ENCODE data around the gene FBXO31. TPM values are rescaled to one million over a fixed set of nuclear protein-coding genes. Genes with fewer than 3 reads are reported as not detected.

The FBXO31 gene
- polyA plus RNA-seq, 3 donors from 2014 or later = 13.0 to 24.8 (median 14.9) TPM

- peak; percentile 35 to 48 (median 46) for DNase-seq
- Mint-ChIP-seq H3K4me3 (peak overlapping the region in 1 of 5 donors; percentile 38), H3K9me3 (no peaks in the 10 kb centered on the region), H3K27ac (no peak overlapping the region), H3K36me3 (peaks cover 0 to 13% (median 5%) of the 10 kb centered on the region in 3 donors), H3K27me3 (ENCODE audit: low read depth in 3 of 3) (peaks cover 0 to 5% (median 4%) of the 10 kb centered on the region in 3 donors), H3K4me1 (peaks cover 9 to 19% of the 10 kb centered on the region in 2 donors)
Observed at GRCh38 chr16:87278191-87279093, 105.1 kb downstream of the FBXO31 start.

Other genes starting within 250 kb of the FBXO31 start
- gene C16orf95, start 66.4 kb downstream of the FBXO31 start, polyA plus RNA-seq = 1 to 10 TPM; 3.2 to 7.7 (median 4.4) TPM
- gene MAP1LC3B, start 8.6 kb upstream of the FBXO31 start, polyA plus RNA-seq = 100 to 1,000 TPM; 175 to 297 (median 190) TPM
- under 1 TPM in 2 of 3 donors, not detected in 1; 0.17 to 0.48 TPM for gene ZCCHC14, start 109.2 kb upstream of the FBXO31 start, polyA plus RNA-seq
- not detected for gene JPH3, start 218.7 kb upstream of the FBXO31 start, polyA plus RNA-seq